Skin epidermis (tissue), 12 donors: ENCODE measurements around the gene SLC7A6OS.

Experiments
- H3K27ac ChIP-seq, 21 experiments: fragments of 200-600 bp; sonication (generic) in 11 of 21; one replicate each; pipeline ENCODE4 v1.5.0; 2020; ENCODE audit warnings: mild to moderate bottlenecking in 3 of 21, inconsistent platforms in 2 of 21, moderate library complexity in 2 of 21
- H3K4me3 ChIP-seq, 7 experiments: fragments of 200-600 bp; sonication (generic) in 2 of 7; one replicate each; pipeline ENCODE4 v1.5.0; 2020; ENCODE audit warnings: inconsistent platforms in 2 of 7, mild to moderate bottlenecking in 2 of 7, moderate library complexity in 1 of 7

SLC7A6OS gene

DNA sequence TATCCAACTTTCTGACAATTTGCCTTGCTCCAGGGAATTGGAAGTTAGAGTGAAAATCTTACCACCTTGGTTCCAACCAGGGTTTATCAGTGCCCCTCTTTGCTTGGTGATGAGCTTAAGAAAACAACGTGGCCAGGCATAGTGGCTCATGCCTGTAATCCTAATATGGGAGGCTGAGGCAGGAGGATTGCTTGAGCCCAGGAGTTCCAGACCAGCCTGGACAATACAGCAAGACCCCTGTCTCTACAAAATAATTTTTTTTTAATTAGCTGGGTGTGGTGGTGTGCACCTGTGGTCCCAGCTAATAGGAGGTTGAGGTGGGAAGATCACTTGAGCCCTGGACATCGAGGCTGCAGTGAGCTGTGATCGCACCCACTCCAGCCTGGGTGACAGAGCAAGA lies 25.1 kb downstream of the SLC7A6OS start:
- H3K27ac ChIP-seq, result peak overlapping the region in 20 of 21 experiments; percentile 7 to 87 (median 66)
- H3K4me3 ChIP-seq, result no peak overlapping the region

DNA sequence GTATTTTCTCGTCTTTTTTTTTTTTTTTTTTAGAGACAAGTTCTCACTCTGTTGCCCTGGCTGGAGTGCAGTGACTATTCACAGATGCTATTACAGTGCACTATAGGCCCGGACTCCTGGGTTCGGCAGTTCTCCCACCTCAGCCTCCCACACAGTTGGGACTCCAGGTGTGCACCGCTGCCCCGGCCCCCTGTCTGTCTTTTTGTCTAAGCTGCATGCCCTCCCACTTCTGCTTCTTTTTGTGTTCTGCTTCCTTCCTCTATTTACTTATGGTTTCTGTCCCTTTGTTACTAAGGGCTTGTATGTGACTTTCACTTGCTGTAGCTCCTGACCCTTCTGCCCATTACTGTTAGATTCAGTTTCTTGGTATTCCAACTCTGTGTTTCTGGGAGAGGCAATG lies 25.9 kb downstream of the SLC7A6OS start:
- Histone ChIP-seq H3K27ac (peak overlapping the region in 20 of 21 experiments; percentile 7 to 87 (median 66)), H3K4me3 (no peak overlapping the region)

DNA sequence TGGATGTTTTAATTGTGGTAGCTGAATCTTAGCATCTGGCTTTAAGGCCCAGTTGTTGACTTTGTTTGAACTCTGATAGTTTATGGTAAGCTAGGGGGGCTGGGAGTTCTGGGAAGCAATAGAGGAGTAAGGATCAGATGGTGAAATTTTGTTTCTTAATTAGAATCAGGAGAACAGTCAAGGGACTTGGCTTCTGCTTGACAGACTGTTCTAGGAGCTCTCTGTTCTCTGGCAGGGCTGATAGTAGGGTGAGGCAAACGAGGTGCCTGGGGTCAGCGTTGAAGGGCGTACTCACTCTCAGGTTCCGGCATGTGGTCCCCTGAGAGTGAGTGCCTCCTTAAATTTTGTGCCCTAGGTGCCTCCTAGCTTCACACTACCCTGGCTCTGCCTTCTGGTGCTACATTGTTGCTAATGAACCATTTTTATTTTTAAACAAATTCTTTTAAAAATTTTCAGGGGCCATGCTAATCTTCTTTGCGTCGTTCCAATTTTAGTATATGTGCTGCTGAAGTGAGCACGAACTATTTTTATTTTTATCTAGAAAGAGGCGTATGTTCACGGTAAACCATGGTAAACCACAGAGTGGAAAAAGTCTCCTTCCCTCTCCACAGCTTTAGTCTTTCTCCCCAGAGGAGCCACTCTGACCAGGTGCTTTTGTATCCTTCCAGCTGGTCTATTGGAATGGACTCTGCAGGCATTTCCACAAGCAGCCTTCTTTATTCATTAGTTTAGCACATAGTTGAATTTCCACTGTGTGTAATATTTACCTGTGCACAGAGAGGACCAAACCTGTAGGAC lies 26.7 kb downstream of the SLC7A6OS start:
- Histone ChIP-seq H3K27ac (peak overlapping the region in 20 of 21 experiments; percentile 18 to 87 (median 65)), H3K4me3 (no peak overlapping the region)

DNA sequence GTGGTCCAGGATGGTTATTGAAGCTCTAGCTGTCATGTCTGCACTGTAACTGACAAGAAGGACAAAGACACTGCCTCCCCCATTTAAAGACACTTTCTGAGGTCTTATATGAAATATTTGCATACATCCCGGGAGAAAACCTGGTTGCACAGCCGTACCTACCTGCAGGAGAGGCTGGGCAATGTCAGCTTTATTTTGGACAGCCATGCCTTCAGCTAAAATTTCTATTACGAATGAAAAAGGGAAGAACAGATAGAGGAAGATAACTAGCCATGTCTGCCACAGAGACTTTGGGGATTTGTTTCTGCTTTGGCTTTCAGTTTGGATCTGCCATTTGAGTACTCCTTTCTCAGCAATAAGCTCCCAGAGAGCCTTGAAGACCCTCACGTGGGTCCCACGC lies 27.4 kb downstream of the SLC7A6OS start:
- H3K4me3 ChIP-seq, result no peak overlapping the region
- peak overlapping the region in 20 of 21 experiments; percentile 3 to 87 (median 65) for H3K27ac ChIP-seq

DNA sequence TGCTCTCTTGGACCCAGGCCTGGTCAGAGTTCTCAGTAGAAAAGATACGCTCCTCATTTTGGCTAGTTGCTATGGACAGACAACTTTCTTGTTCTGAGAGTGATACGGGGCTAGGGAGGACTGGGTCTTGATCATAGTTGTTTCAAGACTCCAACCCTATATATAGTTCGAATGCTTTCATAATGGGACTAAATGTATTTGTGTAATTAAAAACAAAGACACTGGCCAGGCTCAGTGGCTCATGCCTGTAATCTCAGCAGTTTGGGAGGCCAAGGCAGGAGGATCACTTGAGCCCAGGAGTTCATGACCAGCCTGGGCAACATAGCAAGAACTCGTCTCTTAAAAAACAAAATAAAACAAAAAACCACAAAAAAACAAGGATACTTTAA lies 28.7 kb downstream of the SLC7A6OS start:
- no peak overlapping the region for H3K4me3 ChIP-seq
- H3K27ac ChIP-seq, result peak overlapping the region in 15 of 21 experiments; percentile 8 to 87 (median 64)

DNA sequence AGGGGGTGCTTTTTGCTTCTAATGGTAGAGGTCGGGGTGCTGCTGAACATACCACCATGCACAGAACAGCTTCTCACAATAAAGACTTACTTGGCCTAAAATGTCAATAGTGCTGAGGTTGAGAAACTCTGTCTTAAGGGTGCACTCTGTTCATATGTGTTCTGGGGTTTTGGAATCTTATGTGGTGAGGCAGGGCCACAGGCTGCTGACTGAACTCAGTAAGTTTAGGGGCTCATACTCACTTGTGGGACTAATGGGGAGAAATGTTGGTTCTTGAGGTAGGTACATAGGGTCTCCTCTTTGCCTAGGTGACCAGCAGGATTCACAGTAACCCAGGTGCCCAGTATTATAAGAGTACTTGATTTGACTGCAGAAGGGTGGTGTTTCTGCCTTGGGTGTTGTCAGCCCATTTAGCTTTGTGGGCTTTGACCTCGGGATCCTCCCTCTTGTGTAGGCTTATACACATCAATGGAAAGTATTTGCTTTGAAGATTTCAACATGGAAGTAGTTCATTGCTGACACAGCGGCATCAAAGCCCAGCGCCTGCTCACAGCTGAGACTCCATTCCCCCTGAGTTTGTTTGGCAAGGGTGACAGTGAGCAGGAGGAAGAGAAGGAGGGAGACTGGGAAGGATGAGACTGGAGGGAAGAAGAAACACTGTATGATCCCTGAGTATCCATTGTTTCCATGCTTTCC lies 29.2 kb downstream of the SLC7A6OS start:
- H3K4me3 ChIP-seq, result no peak overlapping the region
- H3K27ac ChIP-seq, result peak overlapping the region in 15 of 21 experiments; percentile 4 to 87 (median 37)

DNA sequence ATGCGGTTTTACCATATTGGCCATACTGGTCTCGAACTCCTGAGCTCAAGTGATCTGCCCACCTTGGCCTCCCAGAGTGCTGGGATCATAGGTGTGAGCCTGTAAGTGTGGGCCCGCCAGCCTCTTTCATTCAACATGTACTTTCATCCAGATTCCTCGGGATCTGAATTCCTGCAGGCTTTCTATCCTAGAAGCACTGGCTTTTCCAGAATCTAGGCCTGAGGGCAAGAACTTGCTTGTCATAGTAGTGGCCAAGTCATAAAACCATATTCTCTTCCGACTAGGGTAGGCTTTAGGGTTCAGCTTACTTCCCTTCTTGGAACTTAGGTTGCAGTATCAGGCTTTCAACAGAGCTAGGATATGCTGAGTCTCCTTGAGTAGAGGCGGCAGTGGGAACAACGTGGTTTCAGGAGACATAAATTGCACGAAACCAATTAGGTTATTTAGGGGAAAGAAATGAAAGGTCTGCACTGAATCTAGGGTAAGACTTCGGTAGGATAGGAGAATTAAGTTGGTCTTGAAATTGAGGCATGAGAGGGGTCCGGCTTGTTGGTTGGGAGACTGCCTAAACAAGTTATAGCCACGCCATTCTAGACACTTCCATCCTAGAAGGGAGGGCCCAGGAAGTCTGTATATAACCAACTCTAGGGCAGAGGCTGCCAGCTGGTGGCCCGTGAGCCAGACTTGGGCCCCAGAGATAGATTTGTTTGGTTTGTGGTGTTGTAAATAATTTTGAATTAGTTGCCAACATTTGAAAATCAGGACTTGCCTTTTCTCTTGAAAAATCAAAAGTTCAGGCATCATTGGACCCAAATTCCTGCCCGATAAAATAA lies 30.8 kb downstream of the SLC7A6OS start:
- Histone ChIP-seq H3K4me3 (no peak overlapping the region), H3K27ac (peak overlapping the region in 4 of 21 experiments; percentile 2 to 34 (median 15))

DNA sequence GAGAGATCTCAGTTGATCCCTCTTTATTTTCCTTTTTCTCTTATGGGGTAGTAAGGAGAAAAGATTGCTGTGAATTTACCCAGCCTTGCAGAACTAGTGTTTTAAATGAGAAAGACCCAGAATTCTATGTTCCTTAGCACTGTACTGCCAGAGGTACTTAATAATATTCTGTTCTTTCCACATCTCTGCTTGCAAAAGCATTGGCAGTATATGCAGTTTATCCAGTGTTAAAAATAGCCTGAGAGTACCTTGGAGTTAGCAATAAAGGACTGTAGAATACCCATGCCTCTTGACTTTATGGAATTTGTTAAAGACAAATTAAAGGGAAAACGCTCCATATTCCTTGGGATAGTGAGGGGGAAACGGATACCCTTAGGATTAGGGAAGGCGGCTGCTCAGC lies 34.5 kb downstream of the SLC7A6OS start:
- Histone ChIP-seq H3K4me3 (no peak overlapping the region), H3K27ac (peak overlapping the region in 16 of 21 experiments; percentile 7 to 84 (median 64))

DNA sequence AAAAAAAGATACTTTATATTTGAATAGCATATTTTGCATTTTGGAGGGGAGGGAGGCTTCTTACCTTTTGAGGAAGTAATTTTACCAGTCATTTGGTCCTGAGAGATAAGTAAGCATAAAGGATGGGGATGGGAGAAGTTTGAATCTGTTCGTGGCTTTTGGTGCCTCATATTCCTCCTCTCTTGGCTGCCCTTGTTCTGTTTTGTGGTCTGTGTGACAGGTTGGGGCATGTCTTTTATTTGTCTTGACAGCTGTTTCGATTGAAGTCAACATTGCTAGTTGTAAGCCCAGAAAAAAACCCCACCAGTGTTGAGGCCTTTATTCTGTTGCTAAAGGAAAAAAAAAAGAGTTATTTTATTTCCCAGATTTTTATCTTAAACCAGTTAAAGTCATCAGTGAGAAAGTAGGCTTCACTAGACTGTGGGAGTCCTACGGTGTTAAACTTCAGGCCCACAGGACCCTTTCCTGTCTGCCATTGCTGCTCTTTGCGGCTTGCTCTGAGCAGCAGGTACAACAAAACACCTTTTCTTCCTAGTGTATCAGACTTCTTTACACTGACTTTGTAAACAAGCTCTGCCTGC lies 35.0 kb downstream of the SLC7A6OS start:
- peak overlapping the region in 15 of 21 experiments; percentile 18 to 84 (median 64) for H3K27ac ChIP-seq
- no peak overlapping the region for H3K4me3 ChIP-seq

DNA sequence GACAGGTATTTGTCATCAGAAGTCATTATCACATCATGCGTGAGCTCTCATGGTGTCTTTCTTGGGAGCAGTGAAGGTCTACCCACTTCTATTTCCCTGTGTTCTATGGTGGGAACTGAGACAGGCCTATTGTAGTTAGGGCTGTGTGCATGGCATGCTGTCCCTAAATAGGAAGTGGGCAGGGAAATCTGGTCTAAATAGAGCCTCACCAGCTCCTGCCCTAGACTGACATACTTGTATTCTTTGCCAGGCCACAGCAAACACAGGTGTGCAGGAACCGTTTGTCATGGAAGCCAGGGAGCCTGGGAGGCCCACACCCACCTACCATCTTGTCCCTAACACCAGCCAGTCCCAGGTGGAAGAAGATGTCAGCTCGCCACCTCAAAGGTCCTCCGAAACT lies 36.3 kb downstream of the SLC7A6OS start:
- peak overlapping the region in 11 of 21 experiments; percentile 6 to 84 (median 62) for H3K27ac ChIP-seq
- H3K4me3 ChIP-seq, result no peak overlapping the region

DNA sequence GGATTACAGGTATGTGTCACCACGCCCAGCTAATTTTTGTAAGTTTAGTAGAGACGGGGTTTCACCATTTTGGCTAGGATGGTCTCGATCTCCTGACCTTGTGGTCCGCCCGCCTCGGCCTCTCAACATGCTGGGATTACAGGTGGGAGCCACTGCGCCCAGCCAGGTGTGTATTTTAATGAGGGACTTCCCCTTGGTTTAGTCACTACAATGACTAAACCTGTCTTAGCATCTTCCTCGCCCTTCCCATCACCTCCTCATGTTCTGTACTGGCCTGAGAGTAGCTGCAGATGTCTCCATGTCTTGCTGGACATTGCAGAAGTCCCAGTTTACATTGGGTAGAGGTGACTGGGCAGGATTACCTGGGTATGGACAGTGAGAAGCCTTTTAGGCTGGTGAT lies 36.9 kb downstream of the SLC7A6OS start:
- Histone ChIP-seq H3K4me3 (no peak overlapping the region), H3K27ac (peak overlapping the region in 9 of 21 experiments; percentile 14 to 84 (median 63))

DNA sequence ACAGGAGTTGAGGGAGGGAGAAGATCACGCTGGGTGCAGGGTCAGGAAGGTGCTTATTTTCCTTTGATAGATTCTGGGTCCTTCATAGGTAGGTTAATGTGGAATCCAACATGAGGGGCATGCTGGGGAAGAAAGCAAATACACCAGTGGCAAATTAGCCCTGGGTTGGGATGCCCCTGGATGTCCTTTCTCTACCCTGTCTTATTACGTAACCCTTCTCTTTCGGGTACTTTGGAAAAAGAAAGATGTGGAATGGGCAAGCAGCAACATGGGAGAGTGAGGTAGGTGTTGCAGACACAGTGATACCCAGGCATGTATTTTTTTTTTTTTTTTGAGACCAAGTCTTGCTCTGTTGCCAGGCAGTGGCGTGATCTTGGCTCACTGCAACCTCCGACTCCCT lies 37.3 kb downstream of the SLC7A6OS start:
- Histone ChIP-seq H3K4me3 (no peak overlapping the region), H3K27ac (peak overlapping the region in 9 of 21 experiments; percentile 0 to 84 (median 63))

DNA sequence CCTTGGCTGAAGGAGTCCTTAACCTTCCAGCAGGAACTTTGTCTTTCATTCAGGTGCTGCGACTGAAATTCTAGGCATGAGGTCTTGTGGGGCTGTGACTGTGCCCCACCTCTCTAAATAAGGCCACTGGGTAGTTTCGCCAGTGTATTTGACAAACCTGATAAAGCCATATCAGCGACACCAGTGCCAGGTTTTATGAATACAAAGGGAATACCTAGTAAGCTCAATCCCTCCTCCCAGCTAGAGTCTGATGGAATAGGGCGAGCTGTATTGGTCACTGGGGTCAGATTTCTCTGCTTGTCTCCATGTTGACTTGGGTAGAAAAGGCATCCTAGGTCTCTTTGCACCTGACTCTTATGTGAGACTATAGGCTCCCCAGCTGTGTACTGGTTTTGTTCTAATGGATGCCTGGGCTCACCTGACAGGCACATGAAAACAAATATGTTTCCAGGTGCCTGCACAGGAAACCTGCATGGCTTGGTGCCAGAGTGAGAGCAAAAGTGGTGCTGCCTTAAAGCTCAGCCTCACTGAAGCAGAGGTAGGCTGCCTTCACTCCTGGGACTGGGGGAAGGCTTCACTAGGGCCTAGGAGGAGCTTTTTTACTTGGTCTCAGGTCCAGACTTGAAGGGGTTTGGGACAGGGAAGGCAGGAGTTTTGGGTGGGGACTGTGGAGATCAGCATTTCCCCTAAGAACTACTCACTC lies 38.1 kb downstream of the SLC7A6OS start:
- Histone ChIP-seq H3K27ac (peak overlapping the region in 10 of 21 experiments; percentile 0 to 84 (median 60)), H3K4me3 (no peak overlapping the region)

DNA sequence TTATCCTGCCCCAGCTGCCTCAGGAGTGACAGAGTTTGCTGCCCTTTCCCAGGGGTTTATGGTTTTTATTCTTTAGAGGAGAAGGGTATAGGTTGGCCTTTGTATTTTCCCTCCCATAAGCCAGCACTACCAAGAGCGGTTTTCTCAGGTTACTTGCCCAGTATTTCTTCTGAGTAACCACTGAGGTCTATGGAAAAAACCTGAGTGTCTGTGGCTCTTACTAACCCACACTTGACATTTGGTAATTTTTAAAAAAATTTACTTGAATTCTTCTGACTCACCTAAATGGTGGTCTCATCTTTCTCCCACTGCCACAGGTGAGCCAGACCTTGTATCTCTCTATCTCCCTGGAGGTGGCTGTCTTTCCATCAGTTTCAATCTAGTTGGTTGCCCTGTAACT lies 40.4 kb downstream of the SLC7A6OS start:
- H3K27ac ChIP-seq, result peak overlapping the region in 3 of 21 experiments; percentile 16 to 26 (median 24)
- no peak overlapping the region for H3K4me3 ChIP-seq

DNA sequence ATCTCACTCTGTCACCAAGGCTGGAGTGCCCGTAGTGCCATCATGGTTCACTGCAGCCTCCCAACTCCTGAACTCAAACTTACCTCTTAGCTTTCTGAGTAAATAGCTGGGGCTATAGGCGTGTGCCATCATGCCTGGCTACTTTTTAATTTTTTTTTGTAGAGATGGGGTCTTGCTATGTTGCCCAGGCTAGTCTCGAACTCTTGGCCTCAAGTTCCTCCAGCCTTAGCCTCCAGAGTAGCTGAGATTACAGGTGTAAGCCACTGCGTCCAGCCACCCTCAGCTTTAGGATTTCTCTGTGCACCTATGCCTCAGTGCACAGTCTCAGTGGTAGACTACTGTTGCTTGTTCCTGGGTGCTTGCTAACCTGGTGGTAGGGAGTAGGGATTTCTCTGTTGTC lies 41.0 kb downstream of the SLC7A6OS start:
- Histone ChIP-seq H3K4me3 (no peak overlapping the region), H3K27ac (peak overlapping the region in 4 of 21 experiments; percentile 11 to 26 (median 20))

DNA sequence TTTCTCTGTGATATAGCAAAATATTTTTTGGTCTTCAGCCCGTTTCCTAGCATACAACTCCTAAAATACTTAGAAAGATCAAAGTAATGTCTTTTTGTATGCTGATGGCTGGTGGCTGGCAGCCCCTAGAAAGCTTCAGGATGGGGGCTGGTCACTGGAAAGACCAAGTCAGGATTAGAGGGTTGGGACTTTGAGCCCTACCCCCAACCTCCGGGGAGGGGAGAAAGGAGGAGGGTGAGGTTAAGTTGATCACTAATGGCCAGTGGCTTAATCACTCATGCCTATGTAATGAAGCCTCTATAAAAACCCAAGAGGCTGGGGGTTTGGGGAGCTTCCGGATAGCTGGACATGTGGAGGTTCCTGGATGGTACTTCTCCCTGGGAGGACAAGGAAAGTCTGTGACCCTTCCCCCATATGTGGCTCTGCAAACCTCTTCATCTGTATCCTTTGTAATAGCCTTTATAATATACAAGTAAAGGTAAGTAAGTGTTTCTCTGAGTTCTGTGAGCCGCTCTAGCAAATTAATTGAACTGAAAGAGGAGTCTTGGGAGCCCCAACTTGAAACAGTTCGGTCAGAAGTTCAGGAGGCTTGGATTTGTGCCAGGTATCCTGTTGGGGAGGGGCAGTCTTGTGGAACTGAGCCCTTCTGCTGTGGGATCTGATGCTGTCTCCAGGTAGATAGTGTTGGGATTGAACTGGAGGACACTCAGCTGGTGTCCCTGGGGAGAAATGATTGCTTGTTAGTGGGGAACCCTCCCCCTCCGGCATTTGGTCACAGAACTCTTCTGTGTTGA lies 42.9 kb downstream of the SLC7A6OS start:
- peak overlapping the region in 3 of 21 experiments; percentile 5 to 20 (median 6) for H3K27ac ChIP-seq
- H3K4me3 ChIP-seq, result no peak overlapping the region

DNA sequence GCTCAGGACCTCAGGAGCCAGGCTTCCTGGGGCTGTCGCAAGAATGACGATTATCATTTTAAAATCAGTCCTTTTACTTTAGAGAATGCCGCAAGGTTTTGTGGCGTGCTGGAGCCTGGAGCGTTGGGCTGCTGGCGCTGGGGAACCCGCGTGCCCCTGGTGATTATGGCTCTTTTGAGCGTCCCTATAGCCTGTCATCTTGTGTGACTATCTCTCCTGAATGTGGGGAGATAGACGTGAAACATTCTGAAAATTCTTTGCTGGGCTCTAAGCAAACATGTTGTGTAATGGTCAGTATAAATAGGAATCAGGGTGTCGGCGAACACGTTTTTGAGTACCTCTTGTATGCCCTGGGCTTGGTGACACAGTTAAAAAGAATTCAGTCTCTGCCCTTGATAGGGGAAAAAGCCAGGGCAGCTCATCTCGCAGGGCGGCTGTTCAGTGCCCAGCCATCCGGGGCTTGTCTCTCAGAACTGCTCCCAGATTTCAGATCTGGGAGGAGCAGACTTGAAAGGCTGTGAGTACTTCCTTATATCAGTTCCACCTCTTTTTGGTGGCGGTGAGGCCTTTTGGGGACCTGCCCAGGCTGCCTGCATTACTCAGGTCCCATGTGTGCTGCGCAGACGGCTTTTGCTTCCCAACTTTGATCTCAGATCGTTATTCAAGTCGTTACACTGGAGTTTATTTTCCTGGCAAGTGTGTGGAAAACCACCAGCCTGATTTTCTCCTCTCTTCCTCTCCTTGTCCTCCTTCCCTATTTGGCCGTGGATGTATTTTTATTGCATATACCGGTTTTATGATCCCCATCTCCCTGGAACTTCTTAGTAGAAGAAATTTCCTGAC lies 45.4 kb downstream of the SLC7A6OS start:
- peak overlapping the region; percentile 82 to 99 (median 94) for H3K27ac ChIP-seq

More for the DNA sequence above, 45.4 kb downstream of the SLC7A6OS start:
- peak overlapping the region; percentile 73 to 86 (median 80) for H3K4me3 ChIP-seq
